ENCODE measurements around the gene NFS1.

DNA sequence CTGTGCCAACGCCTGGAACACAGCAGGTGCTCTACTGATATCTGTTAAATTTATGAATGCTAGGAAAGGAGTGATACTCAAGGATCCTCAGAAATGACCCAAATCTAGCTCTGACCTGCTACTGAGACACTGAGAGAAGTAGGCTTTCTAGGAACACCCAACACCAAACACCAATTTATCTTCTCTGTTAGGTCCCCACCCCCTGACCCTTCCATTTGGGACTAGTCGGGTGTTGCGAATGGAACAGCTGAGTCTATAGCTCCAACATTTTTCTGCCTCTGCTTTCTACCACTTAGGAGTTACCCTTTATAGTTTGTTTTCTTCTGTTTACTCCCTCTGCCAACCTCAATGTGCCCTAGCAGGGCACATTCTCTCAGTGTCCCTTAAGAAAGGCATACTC, 58.4 kb downstream of the NFS1 start:
- TF ChIP-seq, protein P1, sequence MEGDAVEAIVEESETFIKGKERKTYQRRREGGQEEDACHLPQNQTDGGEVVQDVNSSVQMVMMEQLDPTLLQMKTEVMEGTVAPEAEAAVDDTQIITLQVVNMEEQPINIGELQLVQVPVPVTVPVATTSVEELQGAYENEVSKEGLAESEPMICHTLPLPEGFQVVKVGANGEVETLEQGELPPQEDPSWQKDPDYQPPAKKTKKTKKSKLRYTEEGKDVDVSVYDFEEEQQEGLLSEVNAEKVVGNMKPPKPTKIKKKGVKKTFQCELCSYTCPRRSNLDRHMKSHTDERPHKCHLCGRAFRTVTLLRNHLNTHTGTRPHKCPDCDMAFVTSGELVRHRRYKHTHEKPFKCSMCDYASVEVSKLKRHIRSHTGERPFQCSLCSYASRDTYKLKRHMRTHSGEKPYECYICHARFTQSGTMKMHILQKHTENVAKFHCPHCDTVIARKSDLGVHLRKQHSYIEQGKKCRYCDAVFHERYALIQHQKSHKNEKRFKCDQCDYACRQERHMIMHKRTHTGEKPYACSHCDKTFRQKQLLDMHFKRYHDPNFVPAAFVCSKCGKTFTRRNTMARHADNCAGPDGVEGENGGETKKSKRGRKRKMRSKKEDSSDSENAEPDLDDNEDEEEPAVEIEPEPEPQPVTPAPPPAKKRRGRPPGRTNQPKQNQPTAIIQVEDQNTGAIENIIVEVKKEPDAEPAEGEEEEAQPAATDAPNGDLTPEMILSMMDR (IDR thresholded peaks at IDR 0.05) = no peak
- no peak for TF ChIP-seq POLR2A (IDR thresholded peaks at IDR 0.05)
